ENCODE measurements around the gene SIX5. TPM values are rescaled to one million over a fixed set of nuclear protein-coding genes. Genes with fewer than 3 reads are reported as not detected.

The SIX5 gene
- total RNA-seq, 1 experiment from 2014 or later: 26.0 TPM

DNA sequence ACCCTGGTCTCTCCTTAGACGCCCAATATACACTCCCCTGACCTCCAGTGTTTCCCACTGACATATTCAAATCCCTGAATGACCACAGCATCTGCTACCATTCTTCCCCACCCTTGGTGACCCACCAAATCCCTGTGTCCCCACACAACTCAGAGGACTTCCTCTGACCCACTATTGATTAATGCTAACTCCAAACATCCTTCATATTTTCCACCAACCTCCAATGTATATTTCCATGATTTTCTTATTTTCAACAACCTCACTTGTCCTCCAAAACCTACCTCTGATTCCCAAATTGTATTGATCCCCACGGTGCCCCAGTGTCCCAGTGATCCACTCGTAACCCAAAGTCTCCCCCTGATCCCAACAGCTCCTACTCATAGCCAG is 24.1 kb upstream of the SIX5 start:
- peaks cover 37% of the 10 kb centered on the region for H3K27me3 Mint-ChIP-seq (ENCODE audit: low read depth)
- DNase-seq (ENCODE audit: low spot score): no peak
- ATAC-seq: no peak; the same call in 1 of the 2 replicates
- H3K4me3 Mint-ChIP-seq: peak overlapping the region; percentile 53
- H3K4me1 Mint-ChIP-seq: peaks cover 17% of the 10 kb centered on the region
- no peaks in the 10 kb centered on the region for H3K9me3 Mint-ChIP-seq
- TF ChIP-seq USF1 (CRISPR knock-in tag; IDR thresholded peaks at IDR 0.05) (no peak), TEAD4 (CRISPR knock-in tag; IDR thresholded peaks at IDR 0.05) (no peak), NFATC4 (CRISPR knock-in tag; IDR thresholded peaks at IDR 0.05) (no peak), ZNF138 (CRISPR knock-in tag; conservative IDR thresholded peaks at IDR 0.05) (no peak)
- no peak overlapping the region; the same call in 1 of the 2 replicates for H3K27ac Mint-ChIP-seq
- ChIA-PET POLR2A (interaction anchor here (0.6 to 1.2 kb wide), 10 partner anchors 11 to 85 kb away, joined by 3 to 6 read pairs (median 4); partner anchors contain the start of genes DMPK, FBXO46 and SIX5), CTCF (interaction anchor here (0.6 to 4.9 kb wide), 14 partner anchors 11 to 307 kb away, joined by 3 to 43 read pairs (median 4); partner anchors contain the start of genes DMPK, FOXA3, RSPH6A and SIX5)
- H3K36me3 Mint-ChIP-seq: peaks cover 16% of the 10 kb centered on the region

DNA sequence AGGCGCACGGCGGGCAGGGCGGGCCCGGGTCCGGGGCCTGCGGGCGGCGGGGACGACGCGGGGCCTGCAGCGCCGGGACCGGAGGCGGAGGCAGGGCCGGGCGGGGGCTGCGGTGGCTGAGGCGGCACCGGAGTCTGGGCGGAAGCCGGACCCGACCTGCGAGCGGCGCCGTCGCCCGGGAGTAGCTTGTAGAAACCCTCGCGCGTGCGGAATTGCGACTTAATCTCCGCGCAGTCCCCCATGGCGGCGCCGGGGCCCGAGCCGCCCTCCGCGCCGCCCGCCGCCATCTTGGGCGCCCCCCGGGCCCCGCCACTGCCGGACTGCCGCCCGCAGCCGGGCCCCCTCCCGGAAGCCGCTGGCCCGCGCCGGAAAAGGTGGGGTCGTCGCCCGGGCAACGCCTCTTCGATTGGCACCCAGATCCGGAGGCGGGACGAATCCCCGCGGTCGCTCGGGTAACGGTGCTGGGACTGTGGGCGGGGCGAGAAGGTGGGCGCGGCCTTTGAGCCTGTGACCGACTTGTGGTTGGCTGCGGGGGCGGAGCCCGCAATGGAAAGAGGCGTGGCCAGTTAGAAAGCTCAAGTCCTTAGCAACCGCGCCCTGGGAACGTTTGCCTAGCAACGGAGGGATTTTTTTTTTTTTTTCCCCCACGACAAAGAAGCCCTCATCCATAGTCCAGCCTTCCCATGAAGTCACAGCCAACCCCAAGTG is 23.6 kb upstream of the SIX5 start, which contains the start of gene DMWD:
Gene DMWD (minus strand): TSS at position 376 of the 708 bp plus-strand sequence. CDS start 89 bp downstream, at position 287.
- peaks cover 20% of the 10 kb centered on the region for H3K36me3 Mint-ChIP-seq

More for the DNA sequence above, 23.6 kb upstream of the SIX5 start, which contains the start of gene DMWD:
- peak within 1 kb of the TSS; percentile 91 for H3K4me3 Mint-ChIP-seq
- peaks cover 17% of the 10 kb centered on the region for H3K4me1 Mint-ChIP-seq
- POLR2A ChIA-PET: interaction anchor here (0.6 to 1.2 kb wide), 10 partner anchors 10 to 84 kb away, joined by 3 to 6 read pairs (median 4); partner anchors contain the start of genes DMPK, FBXO46 and SIX5
- TF ChIP-seq FOXP1 (CRISPR knock-in tag; IDR thresholded peaks at IDR 0.05; ENCODE audit: borderline replicate concordance) (0 out of 2 replicates have a peak, but pooled peaks have one; percentile 37), ZBTB21 (CRISPR knock-in tag; IDR thresholded peaks at IDR 0.05; ENCODE audit: borderline replicate concordance) (no peak), NFYB (CRISPR knock-in tag; conservative IDR thresholded peaks at IDR 0.05; ENCODE audit: low read depth) (peak; percentile 43; the same call in 1 of the 2 replicates), PRRX2 (CRISPR knock-in tag; IDR thresholded peaks at IDR 0.05) (0 out of 2 replicates have a peak, but pooled peaks have one; percentile 30), SP1 (CRISPR knock-in tag; conservative IDR thresholded peaks at IDR 0.05) (peak; percentile 90), ZNF396 (CRISPR knock-in tag; IDR thresholded peaks at IDR 0.05; ENCODE audit: borderline replicate concordance) (no peak), ZNF219 (CRISPR knock-in tag; IDR thresholded peaks at IDR 0.05; ENCODE audit: borderline replicate concordance) (peak; percentile 14; the same call in 1 of the 2 replicates), KAT7 (CRISPR knock-in tag; IDR thresholded peaks at IDR 0.05; ENCODE audit: borderline replicate concordance) (0 out of 2 replicates have a peak, but pooled peaks have one; percentile 70), ZNF416 (CRISPR knock-in tag; IDR thresholded peaks at IDR 0.05) (peak; percentile 88; the same call in 1 of the 2 replicates)
- TF ChIP-seq, protein P1, sequence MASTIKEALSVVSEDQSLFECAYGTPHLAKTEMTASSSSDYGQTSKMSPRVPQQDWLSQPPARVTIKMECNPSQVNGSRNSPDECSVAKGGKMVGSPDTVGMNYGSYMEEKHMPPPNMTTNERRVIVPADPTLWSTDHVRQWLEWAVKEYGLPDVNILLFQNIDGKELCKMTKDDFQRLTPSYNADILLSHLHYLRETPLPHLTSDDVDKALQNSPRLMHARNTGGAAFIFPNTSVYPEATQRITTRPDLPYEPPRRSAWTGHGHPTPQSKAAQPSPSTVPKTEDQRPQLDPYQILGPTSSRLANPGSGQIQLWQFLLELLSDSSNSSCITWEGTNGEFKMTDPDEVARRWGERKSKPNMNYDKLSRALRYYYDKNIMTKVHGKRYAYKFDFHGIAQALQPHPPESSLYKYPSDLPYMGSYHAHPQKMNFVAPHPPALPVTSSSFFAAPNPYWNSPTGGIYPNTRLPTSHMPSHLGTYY (CRISPR knock-in tag; IDR thresholded peaks at IDR 0.05): no peak
- TF ChIP-seq, protein P2, sequence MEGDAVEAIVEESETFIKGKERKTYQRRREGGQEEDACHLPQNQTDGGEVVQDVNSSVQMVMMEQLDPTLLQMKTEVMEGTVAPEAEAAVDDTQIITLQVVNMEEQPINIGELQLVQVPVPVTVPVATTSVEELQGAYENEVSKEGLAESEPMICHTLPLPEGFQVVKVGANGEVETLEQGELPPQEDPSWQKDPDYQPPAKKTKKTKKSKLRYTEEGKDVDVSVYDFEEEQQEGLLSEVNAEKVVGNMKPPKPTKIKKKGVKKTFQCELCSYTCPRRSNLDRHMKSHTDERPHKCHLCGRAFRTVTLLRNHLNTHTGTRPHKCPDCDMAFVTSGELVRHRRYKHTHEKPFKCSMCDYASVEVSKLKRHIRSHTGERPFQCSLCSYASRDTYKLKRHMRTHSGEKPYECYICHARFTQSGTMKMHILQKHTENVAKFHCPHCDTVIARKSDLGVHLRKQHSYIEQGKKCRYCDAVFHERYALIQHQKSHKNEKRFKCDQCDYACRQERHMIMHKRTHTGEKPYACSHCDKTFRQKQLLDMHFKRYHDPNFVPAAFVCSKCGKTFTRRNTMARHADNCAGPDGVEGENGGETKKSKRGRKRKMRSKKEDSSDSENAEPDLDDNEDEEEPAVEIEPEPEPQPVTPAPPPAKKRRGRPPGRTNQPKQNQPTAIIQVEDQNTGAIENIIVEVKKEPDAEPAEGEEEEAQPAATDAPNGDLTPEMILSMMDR (IDR thresholded peaks at IDR 0.05): no peak
- TF ChIP-seq, protein P3, sequence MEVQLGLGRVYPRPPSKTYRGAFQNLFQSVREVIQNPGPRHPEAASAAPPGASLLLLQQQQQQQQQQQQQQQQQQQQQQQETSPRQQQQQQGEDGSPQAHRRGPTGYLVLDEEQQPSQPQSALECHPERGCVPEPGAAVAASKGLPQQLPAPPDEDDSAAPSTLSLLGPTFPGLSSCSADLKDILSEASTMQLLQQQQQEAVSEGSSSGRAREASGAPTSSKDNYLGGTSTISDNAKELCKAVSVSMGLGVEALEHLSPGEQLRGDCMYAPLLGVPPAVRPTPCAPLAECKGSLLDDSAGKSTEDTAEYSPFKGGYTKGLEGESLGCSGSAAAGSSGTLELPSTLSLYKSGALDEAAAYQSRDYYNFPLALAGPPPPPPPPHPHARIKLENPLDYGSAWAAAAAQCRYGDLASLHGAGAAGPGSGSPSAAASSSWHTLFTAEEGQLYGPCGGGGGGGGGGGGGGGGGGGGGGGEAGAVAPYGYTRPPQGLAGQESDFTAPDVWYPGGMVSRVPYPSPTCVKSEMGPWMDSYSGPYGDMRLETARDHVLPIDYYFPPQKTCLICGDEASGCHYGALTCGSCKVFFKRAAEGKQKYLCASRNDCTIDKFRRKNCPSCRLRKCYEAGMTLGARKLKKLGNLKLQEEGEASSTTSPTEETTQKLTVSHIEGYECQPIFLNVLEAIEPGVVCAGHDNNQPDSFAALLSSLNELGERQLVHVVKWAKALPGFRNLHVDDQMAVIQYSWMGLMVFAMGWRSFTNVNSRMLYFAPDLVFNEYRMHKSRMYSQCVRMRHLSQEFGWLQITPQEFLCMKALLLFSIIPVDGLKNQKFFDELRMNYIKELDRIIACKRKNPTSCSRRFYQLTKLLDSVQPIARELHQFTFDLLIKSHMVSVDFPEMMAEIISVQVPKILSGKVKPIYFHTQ (CRISPR knock-in tag; IDR thresholded peaks at IDR 0.05): no peak
- TF ChIP-seq, protein P4, sequence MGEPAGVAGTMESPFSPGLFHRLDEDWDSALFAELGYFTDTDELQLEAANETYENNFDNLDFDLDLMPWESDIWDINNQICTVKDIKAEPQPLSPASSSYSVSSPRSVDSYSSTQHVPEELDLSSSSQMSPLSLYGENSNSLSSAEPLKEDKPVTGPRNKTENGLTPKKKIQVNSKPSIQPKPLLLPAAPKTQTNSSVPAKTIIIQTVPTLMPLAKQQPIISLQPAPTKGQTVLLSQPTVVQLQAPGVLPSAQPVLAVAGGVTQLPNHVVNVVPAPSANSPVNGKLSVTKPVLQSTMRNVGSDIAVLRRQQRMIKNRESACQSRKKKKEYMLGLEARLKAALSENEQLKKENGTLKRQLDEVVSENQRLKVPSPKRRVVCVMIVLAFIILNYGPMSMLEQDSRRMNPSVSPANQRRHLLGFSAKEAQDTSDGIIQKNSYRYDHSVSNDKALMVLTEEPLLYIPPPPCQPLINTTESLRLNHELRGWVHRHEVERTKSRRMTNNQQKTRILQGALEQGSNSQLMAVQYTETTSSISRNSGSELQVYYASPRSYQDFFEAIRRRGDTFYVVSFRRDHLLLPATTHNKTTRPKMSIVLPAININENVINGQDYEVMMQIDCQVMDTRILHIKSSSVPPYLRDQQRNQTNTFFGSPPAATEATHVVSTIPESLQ (CRISPR knock-in tag; IDR thresholded peaks at IDR 0.05): no peak
- TF ChIP-seq, protein P5, sequence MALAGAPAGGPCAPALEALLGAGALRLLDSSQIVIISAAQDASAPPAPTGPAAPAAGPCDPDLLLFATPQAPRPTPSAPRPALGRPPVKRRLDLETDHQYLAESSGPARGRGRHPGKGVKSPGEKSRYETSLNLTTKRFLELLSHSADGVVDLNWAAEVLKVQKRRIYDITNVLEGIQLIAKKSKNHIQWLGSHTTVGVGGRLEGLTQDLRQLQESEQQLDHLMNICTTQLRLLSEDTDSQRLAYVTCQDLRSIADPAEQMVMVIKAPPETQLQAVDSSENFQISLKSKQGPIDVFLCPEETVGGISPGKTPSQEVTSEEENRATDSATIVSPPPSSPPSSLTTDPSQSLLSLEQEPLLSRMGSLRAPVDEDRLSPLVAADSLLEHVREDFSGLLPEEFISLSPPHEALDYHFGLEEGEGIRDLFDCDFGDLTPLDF (CRISPR knock-in tag; IDR thresholded peaks at IDR 0.05): no peak
- peak; percentile 98 for ATAC-seq
- H3K9me3 Mint-ChIP-seq: no peaks in the 10 kb centered on the region
- CTCF ChIA-PET: interaction anchor here (0.6 to 4.9 kb wide), 14 partner anchors 10 to 307 kb away, joined by 3 to 43 read pairs (median 4); partner anchors contain the start of genes DMPK, FOXA3, RSPH6A and SIX5
- DNase-seq (ENCODE audit: low spot score): peak; percentile 100
- H3K27ac Mint-ChIP-seq: peak within 1 kb of the TSS; percentile 61
- H3K27me3 Mint-ChIP-seq (ENCODE audit: low read depth): peaks cover 33% of the 10 kb centered on the region

Data from WTC11 (cell line).